Liver (tissue), 3 donors: ENCODE measurements around the gene SLC24A2.

Experiments used
- CTCF ChIP-seq: fragments of 150-350 bp; IDR thresholded peaks from 2 replicates; pipeline ENCODE4 v1.5.1; 2017; ENCODE audit warnings: improper control_type of control experiment, low read depth, low read length; ENCODE audit not compliant: missing input control
- GABPA ChIP-seq, 2 donors: IDR thresholded peaks in 1 of 2; conservative IDR thresholded peaks in 1 of 2; 2 replicates each; pipeline ENCODE4 v1.6.1; 2016; ENCODE audit warnings: antibody characterized with exemption in 2 of 2, mild to moderate bottlenecking in 1 of 2, moderate library complexity in 1 of 2
- REST ChIP-seq: IDR thresholded peaks from 2 replicates; pipeline ENCODE4 v1.6.1; 2016; ENCODE audit warnings: antibody characterized with exemption, mild to moderate bottlenecking
- TAF1 ChIP-seq: conservative IDR thresholded peaks from 2 replicates; pipeline ENCODE4 v1.6.1; 2016; ENCODE audit warnings: antibody characterized with exemption, mild to moderate bottlenecking
- donor health status: healthy.
- donor health status: healthy.

- no peak for TF ChIP-seq TAF1
- TF ChIP-seq CTCF: no peak
- TF ChIP-seq GABPA (IDR thresholded peaks at IDR 0.05 in 1 of 2, conservative IDR thresholded peaks at IDR 0.05 in 1 of 2): no peak
- peak; percentile 95 for TF ChIP-seq REST
Measured at GRCh38 chr9:19782005-19782404, 6.8 kb downstream of the SLC24A2 start.
